Neural cell (in vitro differentiated cells): ENCODE data around the gene FBLN7. TPM values are rescaled to one million over a fixed set of nuclear protein-coding genes. Genes with fewer than 3 reads are reported as not detected.

Experiments
- H2AFZ ChIP-seq: fragments of 200-600, 300-800 bp; sonication (generic), shearing (Covaris generic); 2 replicates; pipeline ENCODE4 v1.6.0; 2014; ENCODE audit warnings: low read depth, mild to moderate bottlenecking, antibody characterized with exemption, low read length, moderate library complexity
- H3F3A ChIP-seq: fragments of 200-600 bp; shearing (Covaris generic); 2 replicates; pipeline ENCODE4 v1.6.1; 2016; ENCODE audit warnings: mild to moderate bottlenecking, moderate library complexity, mixed read lengths, antibody characterized with exemption, low read length; ENCODE audit not compliant: insufficient read depth, poor library complexity, severe bottlenecking
- H3K27ac ChIP-seq: fragments of 200-600, 300-800 bp; sonication (generic), shearing (Covaris generic); 2 replicates; pipeline ENCODE4 v1.5.1; 2014; ENCODE audit warnings: mild to moderate bottlenecking, low read length, moderate library complexity
- H3K27me3 ChIP-seq: fragments of 300-800, 200-600 bp; sonication (generic), shearing (Covaris generic); 2 replicates; pipeline ENCODE4 v1.6.0; 2014; ENCODE audit warnings: mild to moderate bottlenecking, low read depth, low read length, moderate library complexity; ENCODE audit not compliant: insufficient read depth
- H3K36me3 ChIP-seq: fragments of 300-800, 200-600 bp; sonication (generic), shearing (Covaris generic); 2 replicates; pipeline ENCODE4 v1.5.1; 2014; ENCODE audit warnings: mild to moderate bottlenecking, antibody characterized with exemption, low read length, moderate library complexity; ENCODE audit not compliant: insufficient read depth
- H3K4me2 ChIP-seq: fragments of 300-800, 200-600 bp; sonication (generic), shearing (Covaris generic); 2 replicates; pipeline ENCODE4 v1.6.0; 2014; ENCODE audit warnings: mild to moderate bottlenecking, low read length
- H3K4me3 ChIP-seq: fragments of 300-800, 200-600 bp; sonication (generic), shearing (Covaris generic); 2 replicates; pipeline ENCODE4 v1.5.1; 2014; ENCODE audit warnings: mild to moderate bottlenecking, low read length, moderate library complexity
- H3K79me2 ChIP-seq: fragments of 200-600 bp; shearing (Covaris generic); replicated peaks from 2 replicates; pipeline ENCODE4 v1.6.0; 2014; ENCODE audit warnings: mild to moderate bottlenecking, low read length, moderate library complexity; ENCODE audit not compliant: insufficient read depth
- H3K9ac ChIP-seq: fragments of 300-800, 200-600 bp; sonication (generic), shearing (Covaris generic); 2 replicates; pipeline ENCODE4 v1.6.1; 2016; ENCODE audit warnings: mild to moderate bottlenecking, low read length, mixed read lengths
- H3K9me2 ChIP-seq: fragments of 200-600 bp; shearing (Covaris generic); 2 replicates; pipeline ENCODE4 v1.6.1; 2016; ENCODE audit warnings: mild to moderate bottlenecking, low read length, mixed read lengths; ENCODE audit not compliant: insufficient read depth
- H3K9me3 ChIP-seq: fragments of 200-600, 300-800 bp; sonication (generic), shearing (Covaris generic); 2 replicates; pipeline ENCODE4 v1.6.1; 2016; ENCODE audit warnings: mild to moderate bottlenecking, mixed run types, low read length, moderate library complexity, mixed read lengths
- H4K20me1 ChIP-seq: fragments of 200-600 bp; shearing (Covaris generic); 2 replicates; pipeline ENCODE4 v1.6.1; 2016; ENCODE audit warnings: mild to moderate bottlenecking, mixed run types; ENCODE audit not compliant: insufficient read depth
- EP300 ChIP-seq: fragments of 450-650 bp; conservative IDR thresholded peaks from 2 replicates; pipeline ENCODE4 v1.6.1; 2014; ENCODE audit warnings: antibody characterized with exemption, mild to moderate bottlenecking, moderate library complexity; ENCODE audit not compliant: poor library complexity, severe bottlenecking
- EZH2 ChIP-seq: fragments of 200-600, 300-800 bp; shearing (Covaris generic), sonication (generic); IDR thresholded peaks from 2 replicates; pipeline ENCODE4 v1.6.1; 2014; ENCODE audit warnings: antibody characterized with exemption, low read length, borderline replicate concordance, mild to moderate bottlenecking; ENCODE audit not compliant: insufficient read depth, poor library complexity, severe bottlenecking
- MXI1 ChIP-seq: fragments of 450-650 bp; conservative IDR thresholded peaks from 2 replicates; pipeline ENCODE4 v1.6.1; 2014; ENCODE audit warnings: antibody characterized with exemption, mild to moderate bottlenecking; ENCODE audit not compliant: poor library complexity, severe bottlenecking
- POLR2AphosphoS5 ChIP-seq: IDR thresholded peaks from 2 replicates; pipeline ENCODE4 v1.6.1; 2012
- RAD21 ChIP-seq: fragments of 450-650 bp; conservative IDR thresholded peaks from 2 replicates; pipeline ENCODE4 v1.6.1; 2014; ENCODE audit warnings: antibody characterized with exemption, mild to moderate bottlenecking, moderate library complexity
- SMC3 ChIP-seq: fragments of 450-650 bp; conservative IDR thresholded peaks from 2 replicates; pipeline ENCODE4 v1.6.1; 2014; ENCODE audit warnings: antibody characterized with exemption, mild to moderate bottlenecking, moderate library complexity; ENCODE audit not compliant: poor library complexity
- TAF1 ChIP-seq: IDR thresholded peaks from 2 replicates; pipeline ENCODE4 v1.6.1; 2012; ENCODE audit warnings: low read depth
- polyA plus RNA-seq: library from polyadenylated mRNA; depleted of rRNA; stranded (reverse); fragments of >200 nt; gene quantifications from 2 replicates; pipeline ENCODE4 v1.2.3, GENCODE V29; 2014
- TF ChIP-seq, protein P1 (sequence below): IDR thresholded peaks from 2 replicates; pipeline ENCODE4 v1.6.1; 2012; ENCODE audit warnings: borderline replicate concordance
- TF ChIP-seq, protein P2 (sequence below): fragments of 450-650 bp; IDR thresholded peaks from 2 replicates; pipeline ENCODE4 v1.5.1; 2014; ENCODE audit warnings: antibody characterized with exemption, mild to moderate bottlenecking, moderate library complexity; ENCODE audit not compliant: poor library complexity, severe bottlenecking

Gene FBLN7
- polyA plus RNA-seq, 1 donor from 2014 or later: not detected

- H3K36me3 ChIP-seq: no peaks in the 10 kb centered on the region
- H3K27ac ChIP-seq: no peak overlapping the region
- no peaks in the 10 kb centered on the region for H3K9me3 ChIP-seq
- no peak overlapping the region for H3K4me2 ChIP-seq
- H3K4me3 ChIP-seq: no peak overlapping the region
- peaks cover 10% of the 10 kb centered on the region for H3K27me3 ChIP-seq
- H3K79me2 ChIP-seq: no peaks in the 10 kb centered on the region
- TF ChIP-seq SMC3: no peak
- TF ChIP-seq RAD21: no peak
- no peak for TF ChIP-seq TAF1
- no peak for TF ChIP-seq EZH2
- TF ChIP-seq, protein P1, sequence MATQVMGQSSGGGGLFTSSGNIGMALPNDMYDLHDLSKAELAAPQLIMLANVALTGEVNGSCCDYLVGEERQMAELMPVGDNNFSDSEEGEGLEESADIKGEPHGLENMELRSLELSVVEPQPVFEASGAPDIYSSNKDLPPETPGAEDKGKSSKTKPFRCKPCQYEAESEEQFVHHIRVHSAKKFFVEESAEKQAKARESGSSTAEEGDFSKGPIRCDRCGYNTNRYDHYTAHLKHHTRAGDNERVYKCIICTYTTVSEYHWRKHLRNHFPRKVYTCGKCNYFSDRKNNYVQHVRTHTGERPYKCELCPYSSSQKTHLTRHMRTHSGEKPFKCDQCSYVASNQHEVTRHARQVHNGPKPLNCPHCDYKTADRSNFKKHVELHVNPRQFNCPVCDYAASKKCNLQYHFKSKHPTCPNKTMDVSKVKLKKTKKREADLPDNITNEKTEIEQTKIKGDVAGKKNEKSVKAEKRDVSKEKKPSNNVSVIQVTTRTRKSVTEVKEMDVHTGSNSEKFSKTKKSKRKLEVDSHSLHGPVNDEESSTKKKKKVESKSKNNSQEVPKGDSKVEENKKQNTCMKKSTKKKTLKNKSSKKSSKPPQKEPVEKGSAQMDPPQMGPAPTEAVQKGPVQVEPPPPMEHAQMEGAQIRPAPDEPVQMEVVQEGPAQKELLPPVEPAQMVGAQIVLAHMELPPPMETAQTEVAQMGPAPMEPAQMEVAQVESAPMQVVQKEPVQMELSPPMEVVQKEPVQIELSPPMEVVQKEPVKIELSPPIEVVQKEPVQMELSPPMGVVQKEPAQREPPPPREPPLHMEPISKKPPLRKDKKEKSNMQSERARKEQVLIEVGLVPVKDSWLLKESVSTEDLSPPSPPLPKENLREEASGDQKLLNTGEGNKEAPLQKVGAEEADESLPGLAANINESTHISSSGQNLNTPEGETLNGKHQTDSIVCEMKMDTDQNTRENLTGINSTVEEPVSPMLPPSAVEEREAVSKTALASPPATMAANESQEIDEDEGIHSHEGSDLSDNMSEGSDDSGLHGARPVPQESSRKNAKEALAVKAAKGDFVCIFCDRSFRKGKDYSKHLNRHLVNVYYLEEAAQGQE: no peak
- TF ChIP-seq, protein P2, sequence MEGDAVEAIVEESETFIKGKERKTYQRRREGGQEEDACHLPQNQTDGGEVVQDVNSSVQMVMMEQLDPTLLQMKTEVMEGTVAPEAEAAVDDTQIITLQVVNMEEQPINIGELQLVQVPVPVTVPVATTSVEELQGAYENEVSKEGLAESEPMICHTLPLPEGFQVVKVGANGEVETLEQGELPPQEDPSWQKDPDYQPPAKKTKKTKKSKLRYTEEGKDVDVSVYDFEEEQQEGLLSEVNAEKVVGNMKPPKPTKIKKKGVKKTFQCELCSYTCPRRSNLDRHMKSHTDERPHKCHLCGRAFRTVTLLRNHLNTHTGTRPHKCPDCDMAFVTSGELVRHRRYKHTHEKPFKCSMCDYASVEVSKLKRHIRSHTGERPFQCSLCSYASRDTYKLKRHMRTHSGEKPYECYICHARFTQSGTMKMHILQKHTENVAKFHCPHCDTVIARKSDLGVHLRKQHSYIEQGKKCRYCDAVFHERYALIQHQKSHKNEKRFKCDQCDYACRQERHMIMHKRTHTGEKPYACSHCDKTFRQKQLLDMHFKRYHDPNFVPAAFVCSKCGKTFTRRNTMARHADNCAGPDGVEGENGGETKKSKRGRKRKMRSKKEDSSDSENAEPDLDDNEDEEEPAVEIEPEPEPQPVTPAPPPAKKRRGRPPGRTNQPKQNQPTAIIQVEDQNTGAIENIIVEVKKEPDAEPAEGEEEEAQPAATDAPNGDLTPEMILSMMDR: no peak
- no peak for TF ChIP-seq POLR2AphosphoS5
- no peak for TF ChIP-seq MXI1
- TF ChIP-seq EP300: no peak
- H3K9me2 ChIP-seq: no peaks in the 10 kb centered on the region
- H4K20me1 ChIP-seq: no peaks in the 10 kb centered on the region
- H3F3A ChIP-seq: no peaks in the 10 kb centered on the region
- H3K9ac ChIP-seq: no peak overlapping the region
- no peak overlapping the region for H2AFZ ChIP-seq
Observed at GRCh38 chr2:112143150-112143549, 5.0 kb downstream of the FBLN7 start.

DNA sequence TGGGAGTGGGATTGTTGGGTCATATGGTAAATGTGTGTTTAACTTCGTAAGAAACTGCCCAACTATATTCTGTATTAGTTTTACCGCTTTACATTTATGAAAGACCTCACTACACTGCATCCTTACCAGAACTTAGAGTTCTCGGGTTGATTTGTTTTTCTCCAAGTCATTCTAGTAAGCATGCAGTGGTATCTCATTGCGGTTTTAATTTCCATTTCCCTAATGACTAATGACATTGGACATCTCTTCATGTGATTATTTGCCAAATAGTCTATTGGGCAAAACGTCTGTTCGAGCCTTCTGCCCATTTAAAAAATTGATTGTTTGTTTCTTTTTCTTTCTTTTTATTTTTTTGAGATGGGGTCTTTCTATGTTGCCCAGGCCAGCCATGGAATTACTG, 6.8 kb downstream of the FBLN7 start:
- Histone ChIP-seq H4K20me1 (no peaks in the 10 kb centered on the region), H3K36me3 (no peaks in the 10 kb centered on the region), H3F3A (no peaks in the 10 kb centered on the region), H3K79me2 (no peaks in the 10 kb centered on the region), H3K9me3 (no peaks in the 10 kb centered on the region), H2AFZ (no peak overlapping the region), H3K9ac (no peak overlapping the region), H3K27me3 (peaks cover 5% of the 10 kb centered on the region), H3K27ac (no peak overlapping the region), H3K4me3 (no peak overlapping the region), H3K9me2 (no peaks in the 10 kb centered on the region), H3K4me2 (no peak overlapping the region)
- TF ChIP-seq RAD21: no peak
- TF ChIP-seq, protein P1: no peak
- TF ChIP-seq, protein P2: no peak
